ENCODE measurements around the gene C2CD4D.

C2CD4D gene

GRCh38 chr1:151800830-151801229 is 38.8 kb downstream of the C2CD4D start:
- no peak for DNase-seq (ENCODE audit: low read depth)
- H3K4me3 ChIP-seq (ENCODE audit: low read length), result no peak overlapping the region
- no peak for TF ChIP-seq CTCF (conservative IDR thresholded peaks at IDR 0.05; ENCODE audit: low read depth, low read length)

DNA sequence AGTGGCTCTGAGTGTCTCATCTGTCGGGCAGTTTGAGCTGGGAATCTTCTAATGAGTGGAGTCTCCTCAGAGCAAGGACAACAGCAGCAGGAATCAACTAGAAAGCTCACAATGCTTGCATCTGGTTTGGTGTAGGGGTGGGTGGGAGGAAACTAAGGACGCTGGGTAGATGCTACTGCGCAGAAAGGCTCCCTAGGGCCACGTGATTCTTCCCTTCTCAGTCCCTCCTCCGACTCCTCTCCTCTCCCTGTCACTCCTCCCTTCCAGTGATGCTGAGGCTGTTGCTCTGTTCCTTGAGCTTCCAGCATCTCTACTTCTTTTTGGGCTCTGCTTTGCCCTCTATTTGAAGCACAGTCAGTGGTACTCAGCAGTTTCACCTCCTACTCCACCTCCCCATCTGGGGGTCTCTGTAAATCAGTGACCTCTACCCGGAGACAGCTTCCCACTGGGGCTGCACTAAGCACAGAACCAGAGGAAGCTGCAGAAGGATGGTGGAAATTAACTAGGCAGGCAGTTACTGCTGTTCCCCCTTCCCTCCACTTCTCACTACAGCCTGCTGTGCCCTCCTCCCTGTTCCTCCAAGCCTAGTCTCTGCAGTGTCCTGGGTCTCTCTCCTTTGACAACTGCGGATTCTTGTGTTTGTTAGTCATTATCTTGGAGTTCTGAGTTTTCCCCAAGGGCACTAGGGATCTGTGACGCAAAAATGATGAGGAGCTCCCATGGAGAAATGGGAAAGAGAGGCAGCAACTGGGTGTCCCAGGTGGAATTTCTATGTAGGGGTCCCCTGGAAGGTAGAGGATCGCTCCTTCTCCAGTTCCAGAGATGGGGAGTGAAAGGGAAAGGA is 40.2 kb downstream of the C2CD4D start:
- no peak overlapping the region for H3K4me3 ChIP-seq (ENCODE audit: low read length)
- TF ChIP-seq CTCF (conservative IDR thresholded peaks at IDR 0.05; ENCODE audit: low read depth, low read length), result no peak
- no peak for DNase-seq (ENCODE audit: low read depth)

DNA sequence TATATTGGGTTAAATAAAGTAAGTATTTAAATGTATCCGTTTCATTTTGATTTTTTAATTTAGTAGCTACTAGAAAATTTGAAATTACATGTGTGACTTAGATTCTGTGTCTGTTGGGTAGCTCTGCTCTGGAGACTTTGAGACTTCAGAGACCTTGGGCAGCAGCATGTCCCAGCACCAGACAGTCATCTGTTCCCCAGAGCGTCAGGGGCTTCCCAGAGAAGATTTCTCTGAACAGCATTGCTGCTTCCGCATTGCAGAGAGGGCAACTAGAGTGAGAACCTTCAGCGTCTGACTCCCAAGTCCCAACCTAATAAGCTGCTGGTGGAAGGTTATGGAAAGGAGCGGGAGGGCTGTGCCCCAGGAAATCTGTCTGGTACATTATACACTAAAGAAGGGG is 41.0 kb downstream of the C2CD4D start:
- no peak for TF ChIP-seq CTCF (conservative IDR thresholded peaks at IDR 0.05; ENCODE audit: low read depth, low read length)
- DNase-seq (ENCODE audit: low read depth), result no peak
- H3K4me3 ChIP-seq (ENCODE audit: low read length), result no peak overlapping the region

- no peak for TF ChIP-seq CTCF (conservative IDR thresholded peaks at IDR 0.05; ENCODE audit: low read depth, low read length)
- H3K4me3 ChIP-seq (ENCODE audit: low read length), result peak overlapping the region; percentile 95
- no peak for DNase-seq (ENCODE audit: low read depth)
Measured at GRCh38 chr1:151790940-151791651, 48.5 kb downstream of the C2CD4D start.

GRCh38 chr1:151790071-151790939 is 49.3 kb downstream of the C2CD4D start, which contains the start of gene TDRKH:
TSS of gene TDRKH (minus strand) at chr1:151790500. CDS start at chr1:151783022, 7,478 bp downstream.
- peak within 1 kb of the TSS; percentile 95 for H3K4me3 ChIP-seq (ENCODE audit: low read length)
- TF ChIP-seq CTCF (conservative IDR thresholded peaks at IDR 0.05; ENCODE audit: low read depth, low read length), result peak; percentile 18

More at GRCh38 chr1:151790071-151790939, 49.3 kb downstream of the C2CD4D start, which contains the start of gene TDRKH:
- DNase-seq (ENCODE audit: low read depth), result peak; percentile 99

Data from retinal pigment epithelial cell (primary cell).